Right lobe of liver (tissue), 6 donors: Measurements from ENCODE around the gene OSBPL2. TPM values are rescaled to one million over a fixed set of nuclear protein-coding genes. Genes with fewer than 3 reads are reported as not detected.

Experiments used
- ATAC-seq, 4 donors: fragments of 200-7000 bp; cut with Tn5 transposase; one replicate each; pipeline ENCODE4 v1.9.1; 2020; ENCODE audit warnings: mild to moderate bottlenecking in 4 of 4, moderate library complexity in 4 of 4
- DNase-seq, 3 donors: peaks; one replicate each; pipeline ENCODE4 v3.0.0-alpha.2; 2020
- H3K27ac ChIP-seq, 3 donors: fragments of 200-600 bp; one replicate each; pipeline ENCODE4 v1.8.0; 2022
- H3K27me3 ChIP-seq, 2 donors: fragments of 200-600 bp; one replicate each; pipeline ENCODE4 v1.8.0; 2022
- H3K36me3 ChIP-seq, 4 donors: fragments of 200-600 bp; sonication (generic) in 1 of 4; one replicate each; pipeline versions ENCODE4 v1.5.1 to v1.8.0; 2017 to 2022; ENCODE audit warnings: control low read depth in 1 of 4
- H3K4me1 ChIP-seq, 4 donors: fragments of 200-600 bp; sonication (generic) in 1 of 4; one replicate each; pipeline versions ENCODE4 v1.5.1 to v1.8.0; 2017 to 2022; ENCODE audit warnings: control low read depth in 1 of 4
- H3K4me3 ChIP-seq, 3 donors: fragments of 200-600 bp; one replicate each; pipeline ENCODE4 v1.8.0; 2022
- H3K9me3 ChIP-seq, 4 donors: fragments of 200-600 bp; sonication (generic) in 1 of 4; one replicate each; pipeline versions ENCODE4 v1.5.1 to v1.8.0; 2017 to 2022; ENCODE audit warnings: control low read depth in 1 of 4
- POLR2A ChIP-seq: fragments of 450-650 bp; IDR thresholded peaks from one replicate; pipeline ENCODE4 v1.6.1; 2017; ENCODE audit warnings: antibody characterized with exemption, mild to moderate bottlenecking
- WGBS: methylation state at CpG from one replicate; pipeline ENCODE4 v1.1.6; 2018; ENCODE audit warnings: low coverage, low lambda C conversion rate; ENCODE audit not compliant: insufficient coverage; ENCODE audit errors: missing lambda C conversion rate; 5-methylcytosine and 5-hydroxymethylcytosine counted together
- intact Hi-C, 2 donors: fragments of 100-400 bp; cut with DNase I; formaldehyde crosslinking; loops; one replicate each; pipeline versions ENCODE4 v1.11.2 to v1.14.1; 2022
- total RNA-seq, 6 experiments: library from RNA; depleted of rRNA in 2 of 6; stranded (reverse); fragments of >200 nt in 2 of 6; fragmentation: NEBNext Ultra II Directional in 3 of 6; extraction: Animal tissue kit (Norgen Biotek cat#: 25700) in 3 of 6; gene quantifications; one replicate each; pipeline versions ENCODE4 v1.1.0 to v1.2.4, GENCODE V29; 2016 to 2023
- TF ChIP-seq, protein P1 (sequence below), 4 donors: fragments of 200-600 bp in 3 of 4; fragments of 450-650 bp in 1 of 4; IDR thresholded peaks; one replicate each; pipeline versions ENCODE4 v1.5.1 to v1.8.0; 2016 to 2022; ENCODE audit warnings: antibody characterized with exemption in 4 of 4, mild to moderate bottlenecking in 2 of 4
- donor health status: DM: no; HTN: yes; CAD: no.
- donor health status: DM: no; HTN: no; CAD: no.
- donor health status: DM: no; HTN: no; CAD: no.
- donor health status: DM: no; HTN: yes; CAD: no.
- donor health status: DM: no; HTN: yes; CAD: no.

Gene OSBPL2
- total RNA-seq, 6 experiments from 2014 or later = 15.6 to 27.8 (median 21.2) TPM

- Histone ChIP-seq H3K4me1 (no peaks in the 10 kb centered on the region), H3K36me3 (peaks cover 0 to 15% (median 8%) of the 10 kb centered on the region in 4 donors), H3K9me3 (no peaks in the 10 kb centered on the region), H3K27ac (no peak overlapping the region), H3K4me3 (no peak overlapping the region), H3K27me3 (no peaks in the 10 kb centered on the region)
- WGBS = 100% methylated on average over 2 of the region's 11 CpGs
- intact Hi-C loops = no loop called here
- ATAC-seq (no peak), DNase-seq (no peak)
- TF ChIP-seq POLR2A = no peak
- TF ChIP-seq, protein P1, sequence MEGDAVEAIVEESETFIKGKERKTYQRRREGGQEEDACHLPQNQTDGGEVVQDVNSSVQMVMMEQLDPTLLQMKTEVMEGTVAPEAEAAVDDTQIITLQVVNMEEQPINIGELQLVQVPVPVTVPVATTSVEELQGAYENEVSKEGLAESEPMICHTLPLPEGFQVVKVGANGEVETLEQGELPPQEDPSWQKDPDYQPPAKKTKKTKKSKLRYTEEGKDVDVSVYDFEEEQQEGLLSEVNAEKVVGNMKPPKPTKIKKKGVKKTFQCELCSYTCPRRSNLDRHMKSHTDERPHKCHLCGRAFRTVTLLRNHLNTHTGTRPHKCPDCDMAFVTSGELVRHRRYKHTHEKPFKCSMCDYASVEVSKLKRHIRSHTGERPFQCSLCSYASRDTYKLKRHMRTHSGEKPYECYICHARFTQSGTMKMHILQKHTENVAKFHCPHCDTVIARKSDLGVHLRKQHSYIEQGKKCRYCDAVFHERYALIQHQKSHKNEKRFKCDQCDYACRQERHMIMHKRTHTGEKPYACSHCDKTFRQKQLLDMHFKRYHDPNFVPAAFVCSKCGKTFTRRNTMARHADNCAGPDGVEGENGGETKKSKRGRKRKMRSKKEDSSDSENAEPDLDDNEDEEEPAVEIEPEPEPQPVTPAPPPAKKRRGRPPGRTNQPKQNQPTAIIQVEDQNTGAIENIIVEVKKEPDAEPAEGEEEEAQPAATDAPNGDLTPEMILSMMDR (IDR thresholded peaks at IDR 0.05) = no peak
Observed at GRCh38 chr20:62336329-62336728, 98.0 kb downstream of the OSBPL2 start.

DNA sequence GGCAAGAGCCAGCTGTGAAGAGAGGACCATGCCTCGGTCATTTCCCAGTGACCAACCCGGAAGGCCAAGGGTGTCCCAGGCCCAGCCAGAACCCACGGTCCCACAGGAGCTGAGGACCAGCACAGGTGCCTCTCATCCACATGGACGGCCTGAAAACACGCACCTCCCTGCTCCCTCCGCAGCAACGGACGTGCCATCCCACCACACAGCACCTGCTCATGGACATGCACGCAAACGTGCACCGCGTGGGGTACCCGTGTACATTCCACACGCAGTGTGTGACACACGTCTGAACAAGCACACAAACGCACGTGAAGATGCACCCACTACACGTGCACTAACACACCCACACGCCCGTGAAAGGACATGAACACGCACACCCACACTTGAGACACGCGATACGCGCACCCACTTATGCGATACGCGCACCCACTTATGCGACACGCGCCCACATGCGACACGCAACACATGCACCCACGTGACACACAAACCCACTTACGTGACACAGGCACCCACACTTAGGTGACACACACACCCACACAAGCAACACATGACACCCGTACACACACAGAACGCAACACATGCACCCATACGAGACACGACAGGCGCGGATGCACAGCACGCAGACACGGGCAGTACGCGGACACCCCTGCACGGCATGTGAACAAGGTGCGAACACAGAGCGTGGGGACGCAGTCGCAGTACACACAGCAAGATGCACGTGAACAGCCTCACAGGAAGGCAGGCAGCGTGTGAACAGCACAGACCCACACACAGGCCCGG lies 98.6 kb downstream of the OSBPL2 start:
- 76% methylated on average over 9 of the region's 53 CpGs for WGBS
- intact Hi-C loops = no loop called here
- Histone ChIP-seq H3K4me3 (no peak overlapping the region), H3K36me3 (peaks cover 0 to 15% (median 7%) of the 10 kb centered on the region in 4 donors), H3K4me1 (no peaks in the 10 kb centered on the region), H3K9me3 (no peaks in the 10 kb centered on the region), H3K27ac (no peak overlapping the region), H3K27me3 (no peaks in the 10 kb centered on the region)
- ATAC-seq (peak in 1 of 4 donors; percentile 15), DNase-seq (no peak)
- TF ChIP-seq, protein P1 (IDR thresholded peaks at IDR 0.05) = no peak
- no peak for TF ChIP-seq POLR2A

DNA sequence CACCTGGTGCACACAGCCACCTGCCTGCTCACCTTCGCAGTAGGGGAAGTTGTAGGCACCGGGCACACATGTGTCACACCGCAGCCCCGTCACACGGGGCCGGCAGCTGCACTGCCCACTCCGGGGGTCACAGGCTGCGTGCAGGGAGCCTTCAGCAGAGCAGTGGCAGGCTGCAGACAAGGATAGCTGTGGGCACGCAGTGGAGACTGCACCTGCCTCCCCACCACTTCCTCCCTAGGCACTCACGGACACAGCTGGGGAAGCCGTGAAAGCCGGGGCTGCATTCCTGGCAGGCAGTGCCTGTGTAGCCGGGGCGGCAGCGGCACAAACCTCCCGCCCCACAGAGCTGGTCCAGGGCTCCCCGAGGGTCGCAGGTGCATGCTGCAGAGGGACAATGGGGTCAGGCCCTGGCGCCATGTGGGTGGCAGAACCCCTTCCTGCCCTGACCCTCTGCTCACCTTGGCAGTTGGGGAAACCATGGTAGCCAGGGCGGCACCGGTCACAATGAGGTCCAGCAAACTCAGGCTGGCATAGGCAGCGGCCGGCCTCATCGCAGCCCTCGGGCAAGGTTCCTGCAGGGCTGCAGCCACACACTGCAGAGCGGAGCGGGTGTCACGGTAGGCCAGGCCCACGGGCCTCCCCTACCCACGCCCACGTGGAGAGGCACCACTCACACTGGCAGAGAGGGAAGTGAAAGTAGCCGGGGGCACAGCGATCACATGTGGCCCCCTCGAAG lies 99.4 kb downstream of the OSBPL2 start:
- Histone ChIP-seq H3K27me3 (no peaks in the 10 kb centered on the region), H3K9me3 (no peaks in the 10 kb centered on the region), H3K4me3 (no peak overlapping the region), H3K27ac (no peak overlapping the region), H3K4me1 (no peaks in the 10 kb centered on the region), H3K36me3 (peaks cover 0 to 15% (median 5%) of the 10 kb centered on the region in 4 donors)
- peak in 1 of 3 donors; percentile 14 for DNase-seq
- WGBS = 80% methylated on average over 1 of the region's 34 CpGs
- no peak for TF ChIP-seq POLR2A
- TF ChIP-seq, protein P1 (IDR thresholded peaks at IDR 0.05) = no peak
- peak in 2 of 4 donors; percentile 9 to 19 for ATAC-seq
- intact Hi-C loops = no loop called here

DNA sequence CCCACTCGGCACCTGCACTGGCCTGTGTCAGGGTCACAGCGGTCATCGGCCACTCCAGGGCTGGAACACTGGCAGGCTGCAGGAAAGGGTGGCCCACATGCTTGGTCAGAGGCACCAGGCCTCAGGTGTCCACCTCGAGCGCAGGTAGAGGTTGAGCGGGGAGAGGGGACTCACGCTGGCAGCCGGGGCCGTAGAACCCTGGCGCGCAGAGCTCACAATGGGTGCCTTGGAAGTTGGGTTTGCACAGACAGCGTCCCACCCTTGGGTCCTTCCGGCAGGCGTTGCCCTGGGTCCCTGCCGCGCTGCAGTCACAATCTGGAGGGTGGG lies 99.9 kb downstream of the OSBPL2 start:
- Histone ChIP-seq H3K27ac (no peak overlapping the region), H3K36me3 (peaks cover 0 to 15% (median 5%) of the 10 kb centered on the region in 4 donors)
- intact Hi-C loops = no loop called here

More for the DNA sequence above, 99.9 kb downstream of the OSBPL2 start:
- Histone ChIP-seq H3K9me3 (no peaks in the 10 kb centered on the region), H3K27me3 (no peaks in the 10 kb centered on the region), H3K4me1 (no peaks in the 10 kb centered on the region), H3K4me3 (no peak overlapping the region)
- no peak for ATAC-seq
- no CpG with 5 or more reads among the region's 16 CpGs for WGBS
- TF ChIP-seq, protein P1 (IDR thresholded peaks at IDR 0.05) = no peak
- no peak for TF ChIP-seq POLR2A
- DNase-seq = no peak
